CD14-positive monocyte (primary cell): Measurements from ENCODE around the gene AGAP1. TPM values are rescaled to one million over a fixed set of nuclear protein-coding genes. Genes with fewer than 3 reads are reported as not detected.

Experiments
- DNase-seq, 3 donors: peaks; one replicate each; pipeline ENCODE4 v3.0.0-alpha.2; 2011 to 2022
- H2AFZ ChIP-seq: 2 replicates; pipeline ENCODE4 v1.6.0; 2012; ENCODE audit warnings: mild to moderate bottlenecking, low read depth, low read length, inconsistent platforms; ENCODE audit not compliant: insufficient read depth, poor library complexity, severe bottlenecking
- H3K27ac ChIP-seq, 2 donors: 1 replicate in 1 of 2; 2 replicates in 1 of 2; pipeline ENCODE4 v1.5.1; 2012 to 2013; ENCODE audit warnings: low read length in 2 of 2, control low read depth in 1 of 2, inconsistent platforms in 1 of 2, low read depth in 1 of 2, mild to moderate bottlenecking in 1 of 2
- H3K27me3 ChIP-seq, 2 donors: one replicate each; pipeline versions ENCODE4 v1.6.0 to v1.6.1; 2011 to 2013; ENCODE audit warnings: low read length in 2 of 2; ENCODE audit not compliant: control insufficient read depth in 2 of 2, insufficient read depth in 2 of 2
- H3K36me3 ChIP-seq, 2 donors: replicated peaks in 1 of 2; 1 replicate in 1 of 2; 2 replicates in 1 of 2; pipeline versions ENCODE4 v1.5.1 to v1.6.1; 2012 to 2013; ENCODE audit warnings: low read length in 2 of 2, control low read depth in 1 of 2, inconsistent platforms in 1 of 2, mild to moderate bottlenecking in 1 of 2; ENCODE audit not compliant: insufficient read depth in 2 of 2, control insufficient read depth in 1 of 2
- H3K4me1 ChIP-seq, 2 donors: 1 replicate in 1 of 2; 2 replicates in 1 of 2; pipeline versions ENCODE4 v1.5.1 to v1.6.1; 2012 to 2013; ENCODE audit warnings: low read length in 2 of 2, control low read depth in 1 of 2, inconsistent platforms in 1 of 2, mild to moderate bottlenecking in 1 of 2, moderate library complexity in 1 of 2; ENCODE audit not compliant: insufficient read depth in 2 of 2, control insufficient read depth in 1 of 2
- H3K4me2 ChIP-seq: replicated peaks from 2 replicates; pipeline ENCODE3; 2012; ENCODE audit warnings: low read length, moderate library complexity, mild to moderate bottlenecking; ENCODE audit not compliant: poor library complexity, severe bottlenecking; ENCODE audit errors: extremely low read depth
- H3K4me3 ChIP-seq, 3 experiments: fragments of 200-600 bp in 1 of 3; sonication (generic) in 1 of 3; replicated peaks in 1 of 3; 1 replicate in 2 of 3; 2 replicates in 1 of 3; pipeline ENCODE4 v1.5.1; 2011 to 2013; ENCODE audit warnings: low read length in 3 of 3, mild to moderate bottlenecking in 3 of 3, control low read depth in 2 of 3, low read depth in 2 of 3, inconsistent platforms in 1 of 3, moderate library complexity in 1 of 3
- H3K79me2 ChIP-seq: 2 replicates; pipeline ENCODE4 v1.6.0; 2012; ENCODE audit warnings: mild to moderate bottlenecking, control low read depth, inconsistent platforms, low read length, moderate library complexity; ENCODE audit not compliant: insufficient read depth
- H3K9ac ChIP-seq: 2 replicates; pipeline ENCODE4 v1.6.0; 2017; ENCODE audit warnings: low read length, mild to moderate bottlenecking; ENCODE audit not compliant: insufficient read depth, poor library complexity, severe bottlenecking
- H3K9me3 ChIP-seq, 2 donors: replicated peaks in 1 of 2; 1 replicate in 1 of 2; 2 replicates in 1 of 2; pipeline versions ENCODE4 v1.5.1 to v1.6.1; 2012 to 2013; ENCODE audit warnings: low read length in 2 of 2, control low read depth in 1 of 2; ENCODE audit not compliant: control insufficient read depth in 1 of 2, insufficient read depth in 1 of 2
- H4K20me1 ChIP-seq: 2 replicates; pipeline ENCODE4 v1.6.0; 2012; ENCODE audit warnings: mild to moderate bottlenecking, low read length, control low read depth, moderate library complexity; ENCODE audit not compliant: insufficient read depth
- H3K27ac Mint-ChIP-seq, 7 donors: one replicate each; pipeline ENCODE4 v1.8.0; 2020; ENCODE audit warnings: mild to moderate bottlenecking in 7 of 7, mixed read lengths in 7 of 7, moderate library complexity in 6 of 7, inconsistent platforms in 2 of 7
- H3K27me3 Mint-ChIP-seq, 3 donors: one replicate each; pipeline ENCODE4 v1.8.0; 2021 to 2022; ENCODE audit warnings: low read depth in 3 of 3, mild to moderate bottlenecking in 3 of 3, mixed read lengths in 3 of 3, moderate library complexity in 3 of 3, inconsistent platforms in 1 of 3
- H3K36me3 Mint-ChIP-seq, 2 donors: one replicate each; pipeline ENCODE4 v1.8.0; 2020; ENCODE audit warnings: mixed read lengths in 2 of 2, inconsistent platforms in 1 of 2, mild to moderate bottlenecking in 1 of 2
- H3K4me1 Mint-ChIP-seq: one replicate; pipeline ENCODE4 v1.8.0; 2020; ENCODE audit warnings: mild to moderate bottlenecking, mixed read lengths
- H3K4me3 Mint-ChIP-seq, 2 donors: one replicate each; pipeline ENCODE4 v1.8.0; 2020; ENCODE audit warnings: mild to moderate bottlenecking in 2 of 2, mixed read lengths in 2 of 2, moderate library complexity in 1 of 2
- H3K9me3 Mint-ChIP-seq, 7 donors: one replicate each; pipeline ENCODE4 v1.8.0; 2020 to 2022; ENCODE audit warnings: mixed read lengths in 7 of 7, mild to moderate bottlenecking in 6 of 7, moderate library complexity in 6 of 7, inconsistent platforms in 2 of 7
- WGBS: methylation state at CpG from one replicate; pipeline ENCODE4 v1.1.5; 2013; ENCODE audit warnings: missing lambda C conversion rate; ENCODE audit not compliant: insufficient coverage; 5-methylcytosine and 5-hydroxymethylcytosine counted together
- intact Hi-C, 2 donors: fragments of 100-400 bp; cut with micrococcal nuclease; formaldehyde crosslinking; loops; one replicate each; pipeline versions ENCODE4 v1.15.0 to v1.15.1; 2023
- polyA plus RNA-seq, 3 donors: library from polyadenylated mRNA; depleted of rRNA in 1 of 3; unstranded in 2 of 3; stranded (reverse) in 1 of 3; fragments of 300-500 nt in 2 of 3; fragments of >200 nt in 1 of 3; fragmentation: Illumina TruSeq in 2 of 3; gene quantifications; 1 replicate in 2 of 3; 2 replicates in 1 of 3; pipeline ENCODE4 v1.2.3, GENCODE V29; 2012 to 2021
- TF ChIP-seq, protein P1 (sequence below): fragments of 200-600 bp; IDR thresholded peaks from one replicate; pipeline ENCODE4 v1.8.0; 2022; ENCODE audit warnings: antibody characterized with exemption, mild to moderate bottlenecking

The AGAP1 gene
- polyA plus RNA-seq, 3 donors: 0.12 TPM; not detected in 2

DNA sequence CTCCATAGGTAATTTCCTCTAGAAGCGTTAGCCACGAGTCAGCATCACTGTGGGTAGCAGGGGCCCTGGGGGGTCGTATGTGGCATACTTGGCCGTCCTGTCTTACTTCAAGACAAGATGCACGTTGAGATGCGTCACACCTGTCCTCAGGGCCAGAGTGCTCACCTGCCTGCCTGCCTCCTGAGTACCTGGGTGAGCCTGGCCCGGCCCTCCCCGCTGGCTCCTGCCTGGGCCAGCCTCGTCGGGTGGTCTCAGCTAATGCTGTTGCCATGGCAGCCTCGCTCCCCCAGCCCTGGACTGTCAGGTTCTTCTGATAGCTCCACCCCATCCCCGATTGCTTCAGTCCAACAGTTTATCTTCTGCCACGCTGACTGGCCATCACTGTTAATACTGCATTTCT, 441.9 kb downstream of the AGAP1 start:
- 81% methylated on average over 11 of the region's 13 CpGs for WGBS
- H3K36me3 ChIP-seq: no peaks in the 10 kb centered on the region
- H2AFZ ChIP-seq: no peak overlapping the region
- H3K4me3 ChIP-seq: no peak overlapping the region
- Mint-ChIP-seq H3K4me1 (no peaks in the 10 kb centered on the region), H3K9me3 (peaks cover 0 to 8% (median 2%) of the 10 kb centered on the region in 7 donors), H3K27me3 (peaks cover 0 to 10% (median 6%) of the 10 kb centered on the region in 3 donors), H3K36me3 (no peaks in the 10 kb centered on the region), H3K27ac (no peak overlapping the region), H3K4me3 (no peak overlapping the region)
- no peak overlapping the region for H3K27ac ChIP-seq
- no peaks in the 10 kb centered on the region for H3K27me3 ChIP-seq
- no peaks in the 10 kb centered on the region for H3K4me1 ChIP-seq
- H4K20me1 ChIP-seq: no peaks in the 10 kb centered on the region
- intact Hi-C loops: no loop called here
- DNase-seq: no peak
- no peaks in the 10 kb centered on the region for H3K79me2 ChIP-seq
- H3K9ac ChIP-seq: no peak overlapping the region
- H3K9me3 ChIP-seq: peaks cover 0 to 2% of the 10 kb centered on the region in 2 donors
- H3K4me2 ChIP-seq: no peak overlapping the region
- TF ChIP-seq, protein P1, sequence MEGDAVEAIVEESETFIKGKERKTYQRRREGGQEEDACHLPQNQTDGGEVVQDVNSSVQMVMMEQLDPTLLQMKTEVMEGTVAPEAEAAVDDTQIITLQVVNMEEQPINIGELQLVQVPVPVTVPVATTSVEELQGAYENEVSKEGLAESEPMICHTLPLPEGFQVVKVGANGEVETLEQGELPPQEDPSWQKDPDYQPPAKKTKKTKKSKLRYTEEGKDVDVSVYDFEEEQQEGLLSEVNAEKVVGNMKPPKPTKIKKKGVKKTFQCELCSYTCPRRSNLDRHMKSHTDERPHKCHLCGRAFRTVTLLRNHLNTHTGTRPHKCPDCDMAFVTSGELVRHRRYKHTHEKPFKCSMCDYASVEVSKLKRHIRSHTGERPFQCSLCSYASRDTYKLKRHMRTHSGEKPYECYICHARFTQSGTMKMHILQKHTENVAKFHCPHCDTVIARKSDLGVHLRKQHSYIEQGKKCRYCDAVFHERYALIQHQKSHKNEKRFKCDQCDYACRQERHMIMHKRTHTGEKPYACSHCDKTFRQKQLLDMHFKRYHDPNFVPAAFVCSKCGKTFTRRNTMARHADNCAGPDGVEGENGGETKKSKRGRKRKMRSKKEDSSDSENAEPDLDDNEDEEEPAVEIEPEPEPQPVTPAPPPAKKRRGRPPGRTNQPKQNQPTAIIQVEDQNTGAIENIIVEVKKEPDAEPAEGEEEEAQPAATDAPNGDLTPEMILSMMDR: no peak

DNA sequence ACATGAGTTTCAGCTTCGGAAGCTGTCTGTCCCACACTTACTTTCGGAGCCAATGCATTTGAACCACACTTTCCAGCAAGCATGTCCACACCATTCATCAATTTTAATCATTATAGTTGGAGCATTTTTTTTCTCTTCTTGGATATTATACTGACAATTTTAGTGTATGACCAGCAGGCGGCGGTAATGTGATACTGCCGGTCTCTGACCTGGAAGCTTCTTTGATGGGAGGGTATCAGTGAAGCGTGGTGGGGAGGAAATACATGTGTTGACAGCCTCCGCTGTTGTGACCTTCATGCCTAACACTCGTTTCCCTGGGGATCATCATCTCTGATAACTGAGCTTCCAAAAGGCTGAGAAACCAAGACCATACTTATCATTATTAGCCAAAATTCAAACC, 442.6 kb downstream of the AGAP1 start:
- no peaks in the 10 kb centered on the region for H3K27me3 ChIP-seq
- intact Hi-C loops: no loop called here
- no peak overlapping the region for H3K4me2 ChIP-seq
- DNase-seq: no peak
- no peak overlapping the region for H3K27ac ChIP-seq
- peaks cover 0 to 2% of the 10 kb centered on the region in 2 donors for H3K9me3 ChIP-seq
- H2AFZ ChIP-seq: no peak overlapping the region
- Mint-ChIP-seq H3K4me1 (no peaks in the 10 kb centered on the region), H3K36me3 (no peaks in the 10 kb centered on the region), H3K27me3 (peaks cover 0 to 10% (median 6%) of the 10 kb centered on the region in 3 donors), H3K4me3 (no peak overlapping the region), H3K9me3 (peaks cover 0 to 8% (median 2%) of the 10 kb centered on the region in 7 donors), H3K27ac (no peak overlapping the region)
- H3K4me3 ChIP-seq: no peak overlapping the region
- H3K79me2 ChIP-seq: no peaks in the 10 kb centered on the region
- no peaks in the 10 kb centered on the region for H3K36me3 ChIP-seq
- TF ChIP-seq, protein P1: peak; percentile 20
- H3K9ac ChIP-seq: no peak overlapping the region
- no peaks in the 10 kb centered on the region for H4K20me1 ChIP-seq
- 47% methylated on average over 6 of the region's 8 CpGs for WGBS
- H3K4me1 ChIP-seq: no peaks in the 10 kb centered on the region
